ENCODE results near the gene SUPT20H. TPM values are rescaled to one million over a fixed set of nuclear protein-coding genes. Genes with fewer than 3 reads are reported as not detected.
A peak's percentile ranks its signal among the peaks of the same experiment; 100 is the strongest.

SUPT20H gene
- total RNA-seq, 1 experiment from 2014 or later: 42.9 TPM

DNA sequence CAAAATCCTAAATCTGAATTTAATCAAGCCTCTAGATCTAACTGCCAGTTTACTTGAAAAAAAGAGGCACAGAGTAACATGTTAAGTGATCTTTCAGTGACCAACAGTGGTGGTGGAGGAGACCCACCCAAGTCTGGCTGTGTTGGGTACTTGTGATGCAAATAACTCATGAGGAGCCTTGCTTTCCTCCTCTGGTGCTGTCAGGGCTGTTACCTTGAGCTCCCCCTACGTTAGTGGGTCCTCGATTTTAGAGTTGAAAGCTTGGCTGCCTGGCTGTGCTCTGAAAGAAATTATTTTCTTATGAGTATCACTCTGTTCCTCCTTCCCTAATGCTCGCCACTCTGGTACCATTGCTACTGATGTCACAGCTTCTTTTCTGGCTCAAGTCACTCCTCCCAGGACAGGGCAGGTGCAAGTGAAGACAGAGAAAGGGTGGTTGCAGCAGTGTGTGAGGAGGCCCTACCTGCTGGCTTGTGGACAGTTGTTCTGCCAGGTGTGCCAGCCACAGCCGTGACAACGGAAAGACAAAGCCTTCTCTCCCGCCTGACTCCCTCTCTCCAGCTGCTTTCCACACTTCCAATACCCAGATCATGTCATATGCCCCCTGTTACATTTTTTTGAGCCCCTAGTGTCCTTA, 6.5 kb upstream of the SUPT20H start:
- intact Hi-C loops (cut with micrococcal nuclease): loop anchor here (5.0 kb wide), 1 partner anchor 644 kb away; no protein-coding TSS in a partner anchor

DNA sequence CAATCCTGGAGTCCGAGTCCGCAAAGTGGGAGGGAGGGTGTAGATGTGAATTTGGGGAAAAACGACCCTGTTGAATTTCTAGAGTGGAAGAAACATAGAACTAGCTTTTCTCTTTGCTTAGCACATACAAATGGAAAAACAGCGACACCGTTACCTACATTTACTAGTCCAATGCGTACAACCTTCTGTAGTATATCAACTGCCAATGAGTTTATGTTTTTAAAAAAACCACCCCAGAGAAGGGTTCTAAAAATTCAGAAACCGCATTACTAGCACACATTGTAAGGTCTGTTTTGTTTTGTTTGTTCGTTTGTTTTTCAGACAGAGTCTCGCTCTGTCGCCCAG, 332 bp upstream of the SUPT20H start:
- Histone ChIP-seq H3K4me3 (replicated peaks in 1 of 2; ENCODE audit: low read depth in 1 of 2, low read length in 2 of 2) (peak overlapping the region; percentile 89 to 99), H3K27me3 (ENCODE audit: insufficient read depth, low read length) (no peaks in the 10 kb centered on the region), H3K36me3 (ENCODE audit: control insufficient read depth in 1 of 2, insufficient read depth in 2 of 2, low read length in 2 of 2) (no peaks in the 10 kb centered on the region), H3K9ac (ENCODE audit: low read length) (peak overlapping the region; percentile 92), H3K4me2 (ENCODE audit: low read length) (peak overlapping the region; percentile 87), H4K20me1 (ENCODE audit: insufficient read depth) (no peaks in the 10 kb centered on the region), H3K79me2 (ENCODE audit: insufficient read depth, low read length) (peaks cover 31% of the 10 kb centered on the region), H3K27ac (ENCODE audit: low read depth, low read length) (no peak overlapping the region), H3K9me2 (ENCODE audit: insufficient read depth) (no peaks in the 10 kb centered on the region), H3K4me1 (ENCODE audit: control insufficient read depth in 1 of 2, insufficient read depth in 2 of 2, low read length in 2 of 2) (peaks cover 6 to 14% of the 10 kb centered on the region in 2 experiments; a peak in 3 of 4 replicates), H2AFZ (ENCODE audit: low read depth, low read length, poor library complexity, severe bottlenecking) (peak overlapping the region; percentile 24), H3K9me3 (ENCODE audit: control insufficient read depth in 1 of 2, insufficient read depth in 1 of 2, low read depth in 1 of 2, low read length in 2 of 2) (no peaks in the 10 kb centered on the region)
- ChIA-PET POLR2A (no interaction called here), CTCF (no interaction called here), RAD21 (ENCODE audit: low non-redundant PET in 1 of 2, low total read pairs in 2 of 2, uncharacterized antibody in 2 of 2, unreplicated experiment in 2 of 2) (no interaction called here)
- no peak for TF ChIP-seq RAD21 (IDR thresholded peaks at IDR 0.05; ENCODE audit: low read depth)
- TF ChIP-seq CBX3 (IDR thresholded peaks at IDR 0.05; ENCODE audit: low read depth): no peak
- TF ChIP-seq EGR1 (IDR thresholded peaks at IDR 0.05; ENCODE audit: low read depth): no peak
- TF ChIP-seq TCF7L2 (IDR thresholded peaks at IDR 0.05; ENCODE audit: borderline replicate concordance, extremely low read depth, insufficient read depth, insufficient read length): no peak
- TF ChIP-seq, protein P1, sequence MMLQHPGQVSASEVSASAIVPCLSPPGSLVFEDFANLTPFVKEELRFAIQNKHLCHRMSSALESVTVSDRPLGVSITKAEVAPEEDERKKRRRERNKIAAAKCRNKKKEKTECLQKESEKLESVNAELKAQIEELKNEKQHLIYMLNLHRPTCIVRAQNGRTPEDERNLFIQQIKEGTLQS (IDR thresholded peaks at IDR 0.05): no peak
- no peak for TF ChIP-seq JUND (IDR thresholded peaks at IDR 0.05)
- TF ChIP-seq ZFX (IDR thresholded peaks at IDR 0.05): no peak
- no peak for TF ChIP-seq SRF (IDR thresholded peaks at IDR 0.05; ENCODE audit: low read depth)
- no peak for TF ChIP-seq ZNF274 (IDR thresholded peaks at IDR 0.05; ENCODE audit: low read depth, low read length)
- no peak for TF ChIP-seq POLR2AphosphoS5 (IDR thresholded peaks at IDR 0.05; ENCODE audit: low read depth, low read length)
- no peak for TF ChIP-seq ELF1 (IDR thresholded peaks at IDR 0.05; ENCODE audit: borderline replicate concordance, low read depth)
- TF ChIP-seq, protein P2, sequence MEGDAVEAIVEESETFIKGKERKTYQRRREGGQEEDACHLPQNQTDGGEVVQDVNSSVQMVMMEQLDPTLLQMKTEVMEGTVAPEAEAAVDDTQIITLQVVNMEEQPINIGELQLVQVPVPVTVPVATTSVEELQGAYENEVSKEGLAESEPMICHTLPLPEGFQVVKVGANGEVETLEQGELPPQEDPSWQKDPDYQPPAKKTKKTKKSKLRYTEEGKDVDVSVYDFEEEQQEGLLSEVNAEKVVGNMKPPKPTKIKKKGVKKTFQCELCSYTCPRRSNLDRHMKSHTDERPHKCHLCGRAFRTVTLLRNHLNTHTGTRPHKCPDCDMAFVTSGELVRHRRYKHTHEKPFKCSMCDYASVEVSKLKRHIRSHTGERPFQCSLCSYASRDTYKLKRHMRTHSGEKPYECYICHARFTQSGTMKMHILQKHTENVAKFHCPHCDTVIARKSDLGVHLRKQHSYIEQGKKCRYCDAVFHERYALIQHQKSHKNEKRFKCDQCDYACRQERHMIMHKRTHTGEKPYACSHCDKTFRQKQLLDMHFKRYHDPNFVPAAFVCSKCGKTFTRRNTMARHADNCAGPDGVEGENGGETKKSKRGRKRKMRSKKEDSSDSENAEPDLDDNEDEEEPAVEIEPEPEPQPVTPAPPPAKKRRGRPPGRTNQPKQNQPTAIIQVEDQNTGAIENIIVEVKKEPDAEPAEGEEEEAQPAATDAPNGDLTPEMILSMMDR (IDR thresholded peaks at IDR 0.05 in 2 of 3, conservative IDR thresholded peaks at IDR 0.05 in 1 of 3; ENCODE audit: borderline replicate concordance in 1 of 3, insufficient read depth in 1 of 3, low read depth in 2 of 3, low read length in 2 of 3): no peak
- no peak for TF ChIP-seq YY1 (IDR thresholded peaks at IDR 0.05; ENCODE audit: extremely low read depth, insufficient replicate concordance, low read depth, low read length)
- intact Hi-C loops (cut with micrococcal nuclease): loop anchor here (5.0 kb wide), 1 partner anchor 58 kb away; the partner anchor contains the start of gene EXOSC8
- DNase-seq (ENCODE audit: low read depth, low spot score) (no peak), ATAC-seq (peak; percentile 10)
- no TSS peak for BruUV-seq (replicated peaks)

More for the DNA sequence above, 6.5 kb upstream of the SUPT20H start:
- ATAC-seq: no peak
- no peaks in the 10 kb centered on the region for H3K9me2 ChIP-seq (ENCODE audit: insufficient read depth)
- no peaks in the 10 kb centered on the region for H3K9me3 ChIP-seq (ENCODE audit: control insufficient read depth in 1 of 2, insufficient read depth in 1 of 2, low read depth in 1 of 2, low read length in 2 of 2)
- CTCF ChIA-PET: no interaction called here
- RAD21 ChIA-PET (ENCODE audit: low non-redundant PET in 1 of 2, low total read pairs in 2 of 2, uncharacterized antibody in 2 of 2, unreplicated experiment in 2 of 2): no interaction called here
- no peaks in the 10 kb centered on the region for H3K36me3 ChIP-seq (ENCODE audit: control insufficient read depth in 1 of 2, insufficient read depth in 2 of 2, low read length in 2 of 2)
- no peak overlapping the region for H3K4me2 ChIP-seq (ENCODE audit: low read length)
- no peaks in the 10 kb centered on the region for H3K27me3 ChIP-seq (ENCODE audit: insufficient read depth, low read length)
- no peak overlapping the region for H3K4me3 ChIP-seq (replicated peaks in 1 of 2; ENCODE audit: low read depth in 1 of 2, low read length in 2 of 2)
- BruUV-seq (replicated peaks): no TSS peak
- POLR2A ChIA-PET: no interaction called here
- TF ChIP-seq SIN3A (IDR thresholded peaks at IDR 0.05; ENCODE audit: low read depth): no peak
- H3K27ac ChIP-seq (ENCODE audit: low read depth, low read length): no peak overlapping the region
- DNase-seq (ENCODE audit: low read depth, low spot score): no peak
- H3K4me1 ChIP-seq (ENCODE audit: control insufficient read depth in 1 of 2, insufficient read depth in 2 of 2, low read length in 2 of 2): no peaks in the 10 kb centered on the region
- H2AFZ ChIP-seq (ENCODE audit: low read depth, low read length, poor library complexity, severe bottlenecking): no peak overlapping the region
- H3K9ac ChIP-seq (ENCODE audit: low read length): no peak overlapping the region
- H4K20me1 ChIP-seq (ENCODE audit: insufficient read depth): no peaks in the 10 kb centered on the region
- H3K79me2 ChIP-seq (ENCODE audit: insufficient read depth, low read length): no peaks in the 10 kb centered on the region
